ENCODE data around the gene RHCE.
"Not testable (repeated sequence)": the region's sequence is repeated elsewhere in the genome, so short reads cannot be mapped to it uniquely, and the experiment has no call there.

RHCE gene

GRCh38 chr1:25420715-25421114 is at the start of gene RHCE:
TSS of gene RHCE (minus strand) at chr1:25420825. CDS start at chr1:25420786, 39 bp downstream.
- H3K4me3 ChIP-seq (ENCODE audit: low read depth, low read length) = not testable (repeated sequence)

GRCh38 chr1:25469177-25469576 is 48.6 kb upstream of the RHCE start:
- H3K4me3 ChIP-seq (ENCODE audit: low read depth, low read length) = no peak overlapping the region

GRCh38 chr1:25468033-25468432 is 47.4 kb upstream of the RHCE start:
- no peak overlapping the region for H3K4me3 ChIP-seq (ENCODE audit: low read depth, low read length)

GRCh38 chr1:25467616-25468015 is 47.0 kb upstream of the RHCE start:
- no peak overlapping the region for H3K4me3 ChIP-seq (ENCODE audit: low read depth, low read length)

GRCh38 chr1:25467193-25467592 is 46.6 kb upstream of the RHCE start:
- no peak overlapping the region for H3K4me3 ChIP-seq (ENCODE audit: low read depth, low read length)

GRCh38 chr1:25462732-25463131 is 42.1 kb upstream of the RHCE start:
- H3K4me3 ChIP-seq (ENCODE audit: low read depth, low read length) = no peak overlapping the region

GRCh38 chr1:25461849-25462248 is 41.2 kb upstream of the RHCE start:
- H3K4me3 ChIP-seq (ENCODE audit: low read depth, low read length) = no peak overlapping the region

- H3K4me3 ChIP-seq (ENCODE audit: low read depth, low read length) = not testable (repeated sequence)
These were observed 40.2 kb upstream of the RHCE start for GRCh38 chr1:25460816-25461215.

GRCh38 chr1:25460020-25460419 is 39.4 kb upstream of the RHCE start:
- no peak overlapping the region for H3K4me3 ChIP-seq (ENCODE audit: low read depth, low read length)

GRCh38 chr1:25458541-25459298 is 38.1 kb upstream of the RHCE start:
- no peak overlapping the region for H3K4me3 ChIP-seq (ENCODE audit: low read depth, low read length)

GRCh38 chr1:25456502-25456901 is 35.9 kb upstream of the RHCE start:
- no peak overlapping the region for H3K4me3 ChIP-seq (ENCODE audit: low read depth, low read length)

- H3K4me3 ChIP-seq (ENCODE audit: low read depth, low read length) = no peak overlapping the region
These were observed 31.3 kb upstream of the RHCE start for GRCh38 chr1:25451908-25452307.

- no peak overlapping the region for H3K4me3 ChIP-seq (ENCODE audit: low read depth, low read length)
These were observed 30.3 kb upstream of the RHCE start for GRCh38 chr1:25450891-25451290.

- no peak overlapping the region for H3K4me3 ChIP-seq (ENCODE audit: low read depth, low read length)
These were observed 26.9 kb upstream of the RHCE start for GRCh38 chr1:25447547-25447946.

- H3K4me3 ChIP-seq (ENCODE audit: low read depth, low read length) = no peak overlapping the region
These were observed 25.4 kb upstream of the RHCE start for GRCh38 chr1:25445993-25446538.

GRCh38 chr1:25444604-25445003 is 24.0 kb upstream of the RHCE start:
- H3K4me3 ChIP-seq (ENCODE audit: low read depth, low read length) = not testable (repeated sequence)

GRCh38 chr1:25443030-25443699 is 22.5 kb upstream of the RHCE start:
- no peak overlapping the region for H3K4me3 ChIP-seq (ENCODE audit: low read depth, low read length)

- H3K4me3 ChIP-seq (ENCODE audit: low read depth, low read length) = no peak overlapping the region
These were observed 21.6 kb upstream of the RHCE start for GRCh38 chr1:25442178-25442577.

GRCh38 chr1:25439287-25439686 is 18.7 kb upstream of the RHCE start:
- H3K4me3 ChIP-seq (ENCODE audit: low read depth, low read length) = no peak overlapping the region

- no peak overlapping the region for H3K4me3 ChIP-seq (ENCODE audit: low read depth, low read length)
These were observed 17.0 kb upstream of the RHCE start for GRCh38 chr1:25437672-25438071.

GRCh38 chr1:25435397-25436108 is 14.9 kb upstream of the RHCE start:
- H3K4me3 ChIP-seq (ENCODE audit: low read depth, low read length) = no peak overlapping the region
